PFSK-1 (cell line): ENCODE data around the gene TBCD.

ENCODE experiments used
- FOXP2 ChIP-seq: optimal IDR thresholded peaks from 2 replicates; pipeline ENCODE3; 2011; ENCODE audit warnings: borderline replicate concordance, control low read depth, inconsistent platforms; ENCODE audit not compliant: insufficient read depth; ENCODE audit errors: extremely low read length, extremely low read depth
- POLR2AphosphoS5 ChIP-seq: IDR thresholded peaks from 2 replicates; pipeline ENCODE4 v1.6.1; 2012; ENCODE audit warnings: low read depth, mild to moderate bottlenecking, control low read depth, low read length, moderate library complexity
- SIN3A ChIP-seq: IDR thresholded peaks from 2 replicates; pipeline ENCODE4 v1.6.1; 2012; ENCODE audit warnings: mild to moderate bottlenecking, low read length, moderate library complexity, borderline replicate concordance; ENCODE audit not compliant: insufficient read depth
- TAF1 ChIP-seq: IDR thresholded peaks from 2 replicates; pipeline ENCODE4 v1.6.1; 2012; ENCODE audit warnings: low read length, control low read depth, borderline replicate concordance; ENCODE audit not compliant: insufficient read depth
- TF ChIP-seq, protein P1 (sequence below), 2 experiments: IDR thresholded peaks; 2 replicates each; pipeline versions ENCODE4 v1.6.1 to v1.8.0; 2011 to 2012; ENCODE audit warnings: low read depth in 2 of 2, low read length in 2 of 2, control low read depth in 1 of 2, inconsistent platforms in 1 of 2, mild to moderate bottlenecking in 1 of 2, moderate library complexity in 1 of 2; ENCODE audit not compliant: insufficient read depth in 1 of 2

The TBCD gene

DNA sequence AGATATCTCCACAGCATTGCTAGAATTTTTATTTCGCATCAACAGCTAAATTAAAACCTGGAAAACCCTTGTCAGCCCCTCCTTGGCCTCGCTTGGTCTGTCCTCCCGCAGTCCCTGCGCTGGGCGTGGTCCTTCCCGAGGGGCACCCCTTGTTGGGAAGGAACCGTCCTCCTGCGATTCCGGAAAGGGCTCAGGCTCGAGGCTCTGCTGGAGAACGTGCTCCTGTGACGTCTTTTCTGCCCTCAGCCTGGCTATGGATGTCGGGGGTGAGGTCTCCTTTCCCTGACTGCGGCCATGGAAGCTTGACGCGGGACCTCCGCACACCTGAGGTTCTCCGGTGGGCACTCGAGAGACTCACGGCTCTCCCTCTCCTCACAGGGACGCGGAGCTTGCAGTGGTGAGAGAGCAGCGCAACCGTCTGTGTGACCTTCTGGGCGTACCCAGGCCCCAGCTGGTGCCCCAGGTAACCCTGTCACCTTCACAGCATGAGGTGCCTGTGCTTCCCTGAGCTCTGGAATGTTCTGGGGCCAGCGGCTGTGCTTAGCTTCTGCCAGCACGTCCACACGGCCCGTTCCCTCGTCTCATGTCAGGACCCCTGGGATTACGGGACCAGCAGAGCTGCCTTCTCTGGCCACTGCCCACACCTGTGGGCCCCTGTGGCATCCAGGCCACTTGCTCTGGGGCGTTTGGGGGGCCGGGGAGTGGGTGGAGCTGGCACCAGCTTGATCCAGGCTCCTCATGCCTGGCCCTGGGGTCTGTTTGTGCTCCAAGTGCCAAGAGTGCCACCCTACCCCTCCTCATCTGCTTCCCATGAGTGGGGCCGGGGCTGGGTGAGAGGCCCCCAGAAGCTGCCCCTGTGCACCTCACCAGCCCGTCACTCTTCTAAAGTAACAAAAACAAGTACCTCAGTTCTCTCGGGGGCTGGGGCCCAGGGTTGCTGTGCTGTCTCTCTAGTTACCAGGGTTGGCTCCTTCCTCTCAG, 189.4 kb downstream of the TBCD start:
- TF ChIP-seq, protein P1, sequence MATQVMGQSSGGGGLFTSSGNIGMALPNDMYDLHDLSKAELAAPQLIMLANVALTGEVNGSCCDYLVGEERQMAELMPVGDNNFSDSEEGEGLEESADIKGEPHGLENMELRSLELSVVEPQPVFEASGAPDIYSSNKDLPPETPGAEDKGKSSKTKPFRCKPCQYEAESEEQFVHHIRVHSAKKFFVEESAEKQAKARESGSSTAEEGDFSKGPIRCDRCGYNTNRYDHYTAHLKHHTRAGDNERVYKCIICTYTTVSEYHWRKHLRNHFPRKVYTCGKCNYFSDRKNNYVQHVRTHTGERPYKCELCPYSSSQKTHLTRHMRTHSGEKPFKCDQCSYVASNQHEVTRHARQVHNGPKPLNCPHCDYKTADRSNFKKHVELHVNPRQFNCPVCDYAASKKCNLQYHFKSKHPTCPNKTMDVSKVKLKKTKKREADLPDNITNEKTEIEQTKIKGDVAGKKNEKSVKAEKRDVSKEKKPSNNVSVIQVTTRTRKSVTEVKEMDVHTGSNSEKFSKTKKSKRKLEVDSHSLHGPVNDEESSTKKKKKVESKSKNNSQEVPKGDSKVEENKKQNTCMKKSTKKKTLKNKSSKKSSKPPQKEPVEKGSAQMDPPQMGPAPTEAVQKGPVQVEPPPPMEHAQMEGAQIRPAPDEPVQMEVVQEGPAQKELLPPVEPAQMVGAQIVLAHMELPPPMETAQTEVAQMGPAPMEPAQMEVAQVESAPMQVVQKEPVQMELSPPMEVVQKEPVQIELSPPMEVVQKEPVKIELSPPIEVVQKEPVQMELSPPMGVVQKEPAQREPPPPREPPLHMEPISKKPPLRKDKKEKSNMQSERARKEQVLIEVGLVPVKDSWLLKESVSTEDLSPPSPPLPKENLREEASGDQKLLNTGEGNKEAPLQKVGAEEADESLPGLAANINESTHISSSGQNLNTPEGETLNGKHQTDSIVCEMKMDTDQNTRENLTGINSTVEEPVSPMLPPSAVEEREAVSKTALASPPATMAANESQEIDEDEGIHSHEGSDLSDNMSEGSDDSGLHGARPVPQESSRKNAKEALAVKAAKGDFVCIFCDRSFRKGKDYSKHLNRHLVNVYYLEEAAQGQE (IDR thresholded peaks at IDR 0.05; ENCODE audit: insufficient read depth in 1 of 2, low read depth in 2 of 2, low read length in 2 of 2) = no peak
- TF ChIP-seq SIN3A (no peak), TAF1 (no peak), FOXP2 (no peak), POLR2AphosphoS5 (no peak)

DNA sequence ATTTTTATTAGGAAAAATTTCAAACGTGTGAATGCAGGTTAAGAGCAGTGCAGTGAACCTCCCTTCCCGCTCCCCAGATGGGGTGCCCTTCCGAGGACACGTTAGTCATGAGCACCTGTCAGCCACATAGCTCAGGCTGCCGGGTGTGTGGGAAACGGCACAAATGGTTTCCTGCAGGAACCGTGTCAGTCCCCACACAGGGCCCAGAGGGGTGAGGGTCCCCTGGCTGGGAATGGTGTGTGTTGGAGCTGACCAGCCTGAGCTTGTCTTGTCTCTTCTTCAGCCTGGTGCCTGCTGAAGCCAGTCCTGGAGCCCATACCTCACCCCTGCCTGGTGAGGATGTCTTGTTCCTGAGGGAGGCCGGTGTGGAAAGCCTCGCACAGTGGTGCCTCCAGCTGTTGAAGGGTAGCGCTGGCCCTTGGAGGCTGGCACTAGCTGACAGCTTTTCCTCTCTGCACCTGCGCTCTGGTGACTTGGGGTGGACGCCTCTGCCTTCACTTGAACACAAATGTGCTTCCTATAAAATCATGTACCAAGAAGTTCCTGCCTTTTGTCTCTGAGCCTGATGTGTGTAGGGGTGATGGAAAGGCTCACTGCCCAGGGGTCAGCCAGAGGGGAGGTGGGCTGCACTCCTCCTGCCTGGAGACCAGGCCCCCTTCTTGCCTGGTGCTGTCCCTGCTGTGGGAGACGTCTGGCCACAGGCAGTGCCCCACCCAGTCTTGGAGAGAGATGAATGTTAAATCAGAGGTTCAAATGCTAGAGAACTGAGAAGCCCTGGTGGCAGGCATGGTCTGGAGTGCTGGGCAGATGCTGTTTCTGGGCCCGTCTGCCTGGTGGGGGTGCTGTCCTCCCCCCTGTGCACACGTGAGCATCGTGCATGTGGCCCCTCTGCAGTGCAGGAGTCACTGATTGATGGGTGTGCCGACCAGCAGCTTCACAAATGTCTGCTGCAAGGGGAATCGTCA, 190.6 kb downstream of the TBCD start:
- no peak for TF ChIP-seq FOXP2
- TF ChIP-seq TAF1 = no peak
- TF ChIP-seq POLR2AphosphoS5 = no peak
- TF ChIP-seq, protein P1 (IDR thresholded peaks at IDR 0.05; ENCODE audit: insufficient read depth in 1 of 2, low read depth in 2 of 2, low read length in 2 of 2) = no peak
- no peak for TF ChIP-seq SIN3A

DNA sequence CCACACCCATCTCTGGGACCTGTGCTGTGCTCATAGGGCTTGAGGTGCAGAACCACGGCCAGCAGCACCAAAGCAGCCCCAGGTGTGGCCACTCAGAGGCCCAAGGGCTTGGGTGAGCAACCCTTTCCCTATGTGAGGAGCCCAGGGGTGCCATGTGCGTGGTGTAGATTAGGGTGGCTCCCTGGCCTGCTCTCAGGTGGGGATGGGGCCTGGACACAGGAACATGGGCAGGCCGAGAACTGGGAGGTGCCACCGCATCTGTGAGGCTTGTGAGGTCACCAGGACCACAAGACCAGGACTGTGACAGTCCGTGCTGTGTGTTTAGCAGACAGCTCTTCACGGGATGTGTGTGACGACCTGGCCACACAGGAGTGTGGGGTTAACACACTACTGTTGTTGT, 191.5 kb downstream of the TBCD start:
- TF ChIP-seq FOXP2 (no peak), TAF1 (no peak), POLR2AphosphoS5 (no peak), SIN3A (no peak)
- TF ChIP-seq, protein P1 (IDR thresholded peaks at IDR 0.05; ENCODE audit: insufficient read depth in 1 of 2, low read depth in 2 of 2, low read length in 2 of 2) = no peak

DNA sequence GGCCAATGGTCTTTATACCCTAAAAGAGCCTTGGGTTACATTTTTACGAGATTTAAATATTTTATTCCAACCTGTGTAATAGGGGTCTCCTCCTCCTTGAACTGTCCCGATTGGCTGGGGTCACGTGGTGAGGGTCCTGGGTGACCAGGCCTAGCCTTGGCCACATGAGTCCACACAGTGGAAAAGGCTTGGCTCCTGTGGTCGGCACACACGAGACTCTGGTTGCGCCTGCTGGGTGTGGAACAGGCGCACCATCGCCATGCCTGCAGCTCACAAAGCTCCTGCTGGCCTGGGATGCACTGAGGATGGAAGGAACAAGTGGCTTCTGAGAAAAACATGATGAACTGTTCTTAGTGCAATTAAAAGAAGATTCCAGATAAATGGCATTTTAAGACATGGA, 191.9 kb downstream of the TBCD start:
- TF ChIP-seq POLR2AphosphoS5 (no peak), SIN3A (no peak), TAF1 (no peak), FOXP2 (no peak)
- TF ChIP-seq, protein P1 (IDR thresholded peaks at IDR 0.05; ENCODE audit: insufficient read depth in 1 of 2, low read depth in 2 of 2, low read length in 2 of 2) = no peak
